IMR-90 (cell line): ENCODE results near the gene ATP2A3.

ENCODE experiments used
- CEBPB ChIP-seq: IDR thresholded peaks from 2 replicates; pipeline ENCODE4 v1.6.1; 2012; ENCODE audit warnings: low read depth, low read length, improper control_type of control experiment
- CHD1 ChIP-seq: IDR thresholded peaks from 2 replicates; pipeline ENCODE4 v1.6.1; 2012; ENCODE audit warnings: low read depth, low read length, improper control_type of control experiment
- FOS ChIP-seq: fragments of 150-350 bp; IDR thresholded peaks from 2 replicates; pipeline ENCODE4 v1.6.1; 2016; ENCODE audit warnings: low read depth, low read length
- MAFK ChIP-seq: IDR thresholded peaks from 2 replicates; pipeline ENCODE4 v1.6.1; 2012; ENCODE audit warnings: low read depth, low read length, improper control_type of control experiment
- MAZ ChIP-seq: IDR thresholded peaks from 2 replicates; pipeline ENCODE4 v1.6.1; 2012; ENCODE audit warnings: low read depth, mild to moderate bottlenecking, low read length, improper control_type of control experiment, moderate library complexity, borderline replicate concordance
- NFE2L2 ChIP-seq: fragments of 150-350 bp; IDR thresholded peaks from 2 replicates; pipeline ENCODE4 v1.6.1; 2016; ENCODE audit warnings: low read depth, mild to moderate bottlenecking, low read length
- POLR2A ChIP-seq: IDR thresholded peaks from 2 replicates; pipeline ENCODE4 v1.6.1; 2012; ENCODE audit warnings: mild to moderate bottlenecking, low read depth, low read length
- RAD21 ChIP-seq: IDR thresholded peaks from 2 replicates; pipeline ENCODE4 v1.6.1; 2012; ENCODE audit warnings: low read length, improper control_type of control experiment
- RCOR1 ChIP-seq: IDR thresholded peaks from 2 replicates; pipeline ENCODE4 v1.6.1; 2012; ENCODE audit warnings: mild to moderate bottlenecking, low read length, improper control_type of control experiment; ENCODE audit not compliant: insufficient replicate concordance
- RFX5 ChIP-seq: IDR thresholded peaks from 2 replicates; pipeline ENCODE4 v1.8.0; 2012; ENCODE audit warnings: low read depth, mild to moderate bottlenecking, low read length, moderate library complexity
- SMC3 ChIP-seq: fragments of 150-350 bp; IDR thresholded peaks from 2 replicates; pipeline ENCODE4 v1.6.1; 2016; ENCODE audit warnings: low read depth, mild to moderate bottlenecking, antibody characterized with exemption, low read length, moderate library complexity
- TF ChIP-seq, protein P1 (sequence below): conservative IDR thresholded peaks from 2 replicates; pipeline ENCODE4 v1.5.1; 2012; ENCODE audit warnings: mild to moderate bottlenecking, low read depth, low read length, improper control_type of control experiment
- TF ChIP-seq, protein P2 (sequence below): fragments of 150-350 bp; IDR thresholded peaks from 2 replicates; pipeline ENCODE4 v1.6.1; 2017; ENCODE audit warnings: mild to moderate bottlenecking, antibody characterized with exemption, low read length, low read depth
- TF ChIP-seq, protein P3 (sequence below): fragments of 150-350 bp; IDR thresholded peaks from 2 replicates; pipeline ENCODE4 v1.6.1; 2016; ENCODE audit warnings: low read depth, mild to moderate bottlenecking, low read length, moderate library complexity, borderline replicate concordance

DNA sequence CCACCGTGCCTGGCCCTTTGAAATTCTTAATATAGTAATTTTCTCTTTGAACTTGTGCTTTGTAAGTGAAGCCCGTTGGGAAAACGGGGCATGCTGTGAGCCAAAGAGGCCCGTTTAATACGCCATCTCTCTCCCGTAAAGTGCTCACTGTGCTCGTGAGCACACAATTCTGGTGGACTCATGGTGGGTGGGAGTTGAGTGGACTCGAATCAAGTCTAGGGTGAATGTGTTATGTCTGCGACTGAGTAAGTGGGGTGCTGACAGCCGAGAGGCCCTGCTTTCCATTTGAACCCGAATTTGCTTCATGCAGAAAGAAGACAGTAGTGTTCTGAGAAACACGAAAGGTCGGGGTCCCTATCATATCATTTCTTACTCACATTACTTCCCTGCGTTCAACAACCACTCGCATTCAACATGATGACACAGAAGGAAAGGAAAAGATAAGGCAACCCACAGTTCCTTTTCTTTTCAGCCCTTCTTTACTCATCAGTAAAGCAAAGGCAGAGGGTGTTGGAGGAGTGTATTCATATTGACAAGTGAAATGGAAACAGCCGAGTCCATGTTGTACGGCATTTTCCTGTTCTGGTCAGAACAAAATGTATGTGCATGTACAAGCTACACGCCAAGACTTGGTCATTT, 4.8 kb upstream of the ATP2A3 start:
- TF ChIP-seq POLR2A: no peak
- TF ChIP-seq MAZ: no peak
- TF ChIP-seq, protein P1, sequence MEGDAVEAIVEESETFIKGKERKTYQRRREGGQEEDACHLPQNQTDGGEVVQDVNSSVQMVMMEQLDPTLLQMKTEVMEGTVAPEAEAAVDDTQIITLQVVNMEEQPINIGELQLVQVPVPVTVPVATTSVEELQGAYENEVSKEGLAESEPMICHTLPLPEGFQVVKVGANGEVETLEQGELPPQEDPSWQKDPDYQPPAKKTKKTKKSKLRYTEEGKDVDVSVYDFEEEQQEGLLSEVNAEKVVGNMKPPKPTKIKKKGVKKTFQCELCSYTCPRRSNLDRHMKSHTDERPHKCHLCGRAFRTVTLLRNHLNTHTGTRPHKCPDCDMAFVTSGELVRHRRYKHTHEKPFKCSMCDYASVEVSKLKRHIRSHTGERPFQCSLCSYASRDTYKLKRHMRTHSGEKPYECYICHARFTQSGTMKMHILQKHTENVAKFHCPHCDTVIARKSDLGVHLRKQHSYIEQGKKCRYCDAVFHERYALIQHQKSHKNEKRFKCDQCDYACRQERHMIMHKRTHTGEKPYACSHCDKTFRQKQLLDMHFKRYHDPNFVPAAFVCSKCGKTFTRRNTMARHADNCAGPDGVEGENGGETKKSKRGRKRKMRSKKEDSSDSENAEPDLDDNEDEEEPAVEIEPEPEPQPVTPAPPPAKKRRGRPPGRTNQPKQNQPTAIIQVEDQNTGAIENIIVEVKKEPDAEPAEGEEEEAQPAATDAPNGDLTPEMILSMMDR: no peak
- TF ChIP-seq, protein P2, sequence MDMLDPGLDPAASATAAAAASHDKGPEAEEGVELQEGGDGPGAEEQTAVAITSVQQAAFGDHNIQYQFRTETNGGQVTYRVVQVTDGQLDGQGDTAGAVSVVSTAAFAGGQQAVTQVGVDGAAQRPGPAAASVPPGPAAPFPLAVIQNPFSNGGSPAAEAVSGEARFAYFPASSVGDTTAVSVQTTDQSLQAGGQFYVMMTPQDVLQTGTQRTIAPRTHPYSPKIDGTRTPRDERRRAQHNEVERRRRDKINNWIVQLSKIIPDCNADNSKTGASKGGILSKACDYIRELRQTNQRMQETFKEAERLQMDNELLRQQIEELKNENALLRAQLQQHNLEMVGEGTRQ: no peak
- TF ChIP-seq RFX5: no peak
- TF ChIP-seq SMC3: no peak
- TF ChIP-seq CEBPB: no peak
- no peak for TF ChIP-seq FOS
- TF ChIP-seq CHD1: no peak
- no peak for TF ChIP-seq NFE2L2
- TF ChIP-seq RAD21: no peak
- TF ChIP-seq RCOR1: no peak
- TF ChIP-seq MAFK: no peak
- TF ChIP-seq, protein P3, sequence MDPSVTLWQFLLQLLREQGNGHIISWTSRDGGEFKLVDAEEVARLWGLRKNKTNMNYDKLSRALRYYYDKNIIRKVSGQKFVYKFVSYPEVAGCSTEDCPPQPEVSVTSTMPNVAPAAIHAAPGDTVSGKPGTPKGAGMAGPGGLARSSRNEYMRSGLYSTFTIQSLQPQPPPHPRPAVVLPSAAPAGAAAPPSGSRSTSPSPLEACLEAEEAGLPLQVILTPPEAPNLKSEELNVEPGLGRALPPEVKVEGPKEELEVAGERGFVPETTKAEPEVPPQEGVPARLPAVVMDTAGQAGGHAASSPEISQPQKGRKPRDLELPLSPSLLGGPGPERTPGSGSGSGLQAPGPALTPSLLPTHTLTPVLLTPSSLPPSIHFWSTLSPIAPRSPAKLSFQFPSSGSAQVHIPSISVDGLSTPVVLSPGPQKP: no peak
